HepG2 (cell line): Measurements from ENCODE around the gene UAP1L1. TPM values are rescaled to one million over a fixed set of nuclear protein-coding genes. Genes with fewer than 3 reads are reported as not detected.

Experiments used
- ATAD3A ChIP-seq: sonication (generic); formaldehyde crosslinking; IDR thresholded peaks from 2 replicates; pipeline ENCODE4 v1.4.0; 2020; ENCODE audit warnings: missing genetic modification reagents
- HES4 ChIP-seq: sonication (generic); formaldehyde crosslinking; IDR thresholded peaks from 2 replicates; pipeline ENCODE4 v1.9.0; 2021; ENCODE audit warnings: mild to moderate bottlenecking, missing genetic modification reagents, borderline replicate concordance
- HNRNPL ChIP-seq: fragments of 200-400 bp; formaldehyde crosslinking; IDR thresholded peaks from 2 replicates; pipeline ENCODE4 v1.6.1; 2017; ENCODE audit warnings: mild to moderate bottlenecking, low read depth, low read length
- JUNB ChIP-seq: sonication (generic); formaldehyde crosslinking; IDR thresholded peaks from 2 replicates; pipeline ENCODE4 v1.8.0; 2022; ENCODE audit warnings: missing genetic modification reagents, mild to moderate bottlenecking, borderline replicate concordance
- KDM2A ChIP-seq: sonication (generic); formaldehyde crosslinking; IDR thresholded peaks from 2 replicates; pipeline ENCODE4 v1.4.0; 2020; ENCODE audit warnings: low read depth, missing genetic modification reagents, borderline replicate concordance
- KMT2A ChIP-seq: sonication (generic); formaldehyde crosslinking; IDR thresholded peaks from 2 replicates; pipeline ENCODE4 v1.4.0; 2020; ENCODE audit warnings: missing genetic modification reagents
- NCOA5 ChIP-seq: sonication (generic); formaldehyde crosslinking; IDR thresholded peaks from 2 replicates; pipeline ENCODE4 v1.4.0; 2020; ENCODE audit warnings: missing genetic modification reagents
- NFE2 ChIP-seq: sonication (generic); formaldehyde crosslinking; IDR thresholded peaks from 2 replicates; pipeline ENCODE4 v1.4.0; 2020; ENCODE audit warnings: missing genetic modification reagents
- ONECUT2 ChIP-seq: sonication (generic); formaldehyde crosslinking; IDR thresholded peaks from 2 replicates; pipeline ENCODE4 v1.4.0; 2020; ENCODE audit warnings: missing genetic modification reagents
- PHF8 ChIP-seq: sonication (generic); formaldehyde crosslinking; IDR thresholded peaks from 2 replicates; pipeline ENCODE4 v1.5.0; 2020; ENCODE audit warnings: missing genetic modification reagents
- REL ChIP-seq: sonication (generic); formaldehyde crosslinking; conservative IDR thresholded peaks from 2 replicates; pipeline ENCODE4 v1.8.0; 2022; ENCODE audit warnings: mild to moderate bottlenecking, missing genetic modification reagents, moderate library complexity
- ZIK1 ChIP-seq: sonication (generic); formaldehyde crosslinking; IDR thresholded peaks from 2 replicates; pipeline ENCODE4 v1.5.0; 2020; ENCODE audit warnings: mild to moderate bottlenecking, low read depth, missing genetic modification reagents, borderline replicate concordance
- ZNF34 ChIP-seq: sonication (generic); formaldehyde crosslinking; IDR thresholded peaks from 2 replicates; pipeline ENCODE4 v1.4.0; 2020; ENCODE audit warnings: mild to moderate bottlenecking, missing genetic modification reagents, borderline replicate concordance
- ZNF343 ChIP-seq: sonication (generic); formaldehyde crosslinking; IDR thresholded peaks from 2 replicates; pipeline ENCODE4 v1.4.0; 2020; ENCODE audit warnings: mild to moderate bottlenecking, missing genetic modification reagents
- ZNF713 ChIP-seq: sonication (generic); formaldehyde crosslinking; IDR thresholded peaks from 2 replicates; pipeline ENCODE4 v1.4.0; 2020; ENCODE audit warnings: mild to moderate bottlenecking, missing genetic modification reagents
- ZNF761 ChIP-seq: sonication (generic); formaldehyde crosslinking; conservative IDR thresholded peaks from 2 replicates; pipeline ENCODE4 v1.4.0; 2020; ENCODE audit warnings: mild to moderate bottlenecking, missing genetic modification reagents
- polyA plus RNA-seq, 8 experiments: library from polyadenylated mRNA; depleted of rRNA in 3 of 8; stranded (reverse) in 7 of 8; unstranded in 1 of 8; fragments of >200 nt; fragmentation: Illumina TruSeq in 4 of 8; extraction: Trizol in 4 of 8; gene quantifications; 2 replicates each; pipeline versions ENCODE4 v1.2.1 to v1.2.3, GENCODE V29; 2011 to 2016; ENCODE audit warnings: low read depth in 4 of 8, missing spikeins in 1 of 8, mixed read lengths in 1 of 8; ENCODE audit not compliant: insufficient read depth in 1 of 8
- total RNA-seq, 5 experiments: library from RNA; depleted of rRNA; stranded (reverse); fragments of >200 nt; fragmentation: Illumina TruSeq; extraction: Trizol; gene quantifications; 2 replicates each; pipeline ENCODE4 v1.2.3, GENCODE V29; 2016; ENCODE audit warnings: low read depth in 1 of 5
- TF ChIP-seq, protein P1 (sequence below): sonication (generic); formaldehyde crosslinking; IDR thresholded peaks from 2 replicates; pipeline ENCODE4 v1.5.0; 2020; ENCODE audit warnings: mild to moderate bottlenecking, missing genetic modification reagents
- TF ChIP-seq, protein P2 (sequence below): sonication (generic); formaldehyde crosslinking; IDR thresholded peaks from 2 replicates; pipeline ENCODE4 v1.8.0; 2022; ENCODE audit warnings: missing genetic modification reagents, mild to moderate bottlenecking, borderline replicate concordance
- TF ChIP-seq, protein P3 (sequence below): sonication (generic); formaldehyde crosslinking; IDR thresholded peaks from 2 replicates; pipeline ENCODE4 v1.9.0; 2021; ENCODE audit warnings: mild to moderate bottlenecking, missing genetic modification reagents
- TF ChIP-seq, protein P4 (sequence below): IDR thresholded peaks from 2 replicates; pipeline ENCODE4 v1.6.1; 2016; ENCODE audit warnings: control low read depth

Gene UAP1L1
- total and polyA plus RNA-seq, 2 of the 13 experiments (the other 11 are each of a cell fraction or from before 2014, with no cell fraction given): 5.4 to 6.4 TPM

DNA sequence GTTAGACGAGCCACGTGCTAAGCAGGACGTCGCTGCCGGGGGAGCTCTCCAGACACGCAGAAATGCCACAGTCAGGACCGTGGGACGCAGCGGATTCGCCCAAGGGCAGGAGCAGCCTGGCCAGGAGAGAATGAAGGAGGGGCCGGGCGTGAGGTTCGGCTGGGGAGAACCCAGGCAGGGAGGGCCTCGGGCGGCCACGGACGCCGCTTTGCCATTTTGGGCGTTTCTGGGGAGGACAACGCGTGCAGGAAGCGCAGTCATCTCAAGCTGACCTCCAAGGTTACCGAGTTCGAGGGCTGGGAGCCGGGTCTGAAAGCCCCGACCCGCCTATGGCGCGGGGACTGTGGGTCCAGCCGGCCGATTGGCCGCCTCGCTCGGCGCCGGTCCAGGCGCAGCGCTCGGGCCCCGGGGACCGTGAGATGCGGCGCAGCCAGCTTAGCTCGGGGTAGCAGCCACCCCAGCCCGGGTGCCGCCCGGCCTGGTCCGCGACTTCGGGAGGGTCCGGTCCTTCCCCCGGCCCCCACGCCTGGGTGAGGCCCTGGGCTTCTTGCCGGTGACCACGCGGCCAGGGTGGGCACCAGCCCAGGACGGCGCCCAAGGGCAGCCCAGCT lies 8.7 kb downstream of the UAP1L1 start (continued):
- TF ChIP-seq, protein P1, sequence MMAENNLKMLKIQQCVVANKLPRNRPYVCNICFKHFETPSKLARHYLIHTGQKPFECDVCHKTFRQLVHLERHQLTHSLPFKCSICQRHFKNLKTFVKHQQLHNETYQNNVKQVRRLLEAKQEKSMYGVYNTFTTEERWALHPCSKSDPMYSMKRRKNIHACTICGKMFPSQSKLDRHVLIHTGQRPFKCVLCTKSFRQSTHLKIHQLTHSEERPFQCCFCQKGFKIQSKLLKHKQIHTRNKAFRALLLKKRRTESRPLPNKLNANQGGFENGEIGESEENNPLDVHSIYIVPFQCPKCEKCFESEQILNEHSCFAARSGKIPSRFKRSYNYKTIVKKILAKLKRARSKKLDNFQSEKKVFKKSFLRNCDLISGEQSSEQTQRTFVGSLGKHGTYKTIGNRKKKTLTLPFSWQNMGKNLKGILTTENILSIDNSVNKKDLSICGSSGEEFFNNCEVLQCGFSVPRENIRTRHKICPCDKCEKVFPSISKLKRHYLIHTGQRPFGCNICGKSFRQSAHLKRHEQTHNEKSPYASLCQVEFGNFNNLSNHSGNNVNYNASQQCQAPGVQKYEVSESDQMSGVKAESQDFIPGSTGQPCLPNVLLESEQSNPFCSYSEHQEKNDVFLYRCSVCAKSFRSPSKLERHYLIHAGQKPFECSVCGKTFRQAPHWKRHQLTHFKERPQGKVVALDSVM: peak; percentile 8
- no peak for TF ChIP-seq HNRNPL
- TF ChIP-seq JUNB (CRISPR knock-in tag): no peak
- no peak for TF ChIP-seq ZNF34
- TF ChIP-seq ZIK1 (CRISPR knock-in tag): no peak
- TF ChIP-seq, protein P2, sequence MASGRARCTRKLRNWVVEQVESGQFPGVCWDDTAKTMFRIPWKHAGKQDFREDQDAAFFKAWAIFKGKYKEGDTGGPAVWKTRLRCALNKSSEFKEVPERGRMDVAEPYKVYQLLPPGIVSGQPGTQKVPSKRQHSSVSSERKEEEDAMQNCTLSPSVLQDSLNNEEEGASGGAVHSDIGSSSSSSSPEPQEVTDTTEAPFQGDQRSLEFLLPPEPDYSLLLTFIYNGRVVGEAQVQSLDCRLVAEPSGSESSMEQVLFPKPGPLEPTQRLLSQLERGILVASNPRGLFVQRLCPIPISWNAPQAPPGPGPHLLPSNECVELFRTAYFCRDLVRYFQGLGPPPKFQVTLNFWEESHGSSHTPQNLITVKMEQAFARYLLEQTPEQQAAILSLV (CRISPR knock-in tag): peak; percentile 25; the same call in 1 of the 2 replicates
- TF ChIP-seq PHF8: no peak
- no peak for TF ChIP-seq ONECUT2 (CRISPR knock-in tag)
- 0 out of 2 replicates have a peak, but pooled peaks have one; percentile 27 for TF ChIP-seq ZNF761
- peak; percentile 88 for TF ChIP-seq REL
- no peak for TF ChIP-seq ATAD3A (CRISPR knock-in tag)
- no peak for TF ChIP-seq NCOA5 (CRISPR knock-in tag)
- no peak for TF ChIP-seq KMT2A
- TF ChIP-seq, protein P3, sequence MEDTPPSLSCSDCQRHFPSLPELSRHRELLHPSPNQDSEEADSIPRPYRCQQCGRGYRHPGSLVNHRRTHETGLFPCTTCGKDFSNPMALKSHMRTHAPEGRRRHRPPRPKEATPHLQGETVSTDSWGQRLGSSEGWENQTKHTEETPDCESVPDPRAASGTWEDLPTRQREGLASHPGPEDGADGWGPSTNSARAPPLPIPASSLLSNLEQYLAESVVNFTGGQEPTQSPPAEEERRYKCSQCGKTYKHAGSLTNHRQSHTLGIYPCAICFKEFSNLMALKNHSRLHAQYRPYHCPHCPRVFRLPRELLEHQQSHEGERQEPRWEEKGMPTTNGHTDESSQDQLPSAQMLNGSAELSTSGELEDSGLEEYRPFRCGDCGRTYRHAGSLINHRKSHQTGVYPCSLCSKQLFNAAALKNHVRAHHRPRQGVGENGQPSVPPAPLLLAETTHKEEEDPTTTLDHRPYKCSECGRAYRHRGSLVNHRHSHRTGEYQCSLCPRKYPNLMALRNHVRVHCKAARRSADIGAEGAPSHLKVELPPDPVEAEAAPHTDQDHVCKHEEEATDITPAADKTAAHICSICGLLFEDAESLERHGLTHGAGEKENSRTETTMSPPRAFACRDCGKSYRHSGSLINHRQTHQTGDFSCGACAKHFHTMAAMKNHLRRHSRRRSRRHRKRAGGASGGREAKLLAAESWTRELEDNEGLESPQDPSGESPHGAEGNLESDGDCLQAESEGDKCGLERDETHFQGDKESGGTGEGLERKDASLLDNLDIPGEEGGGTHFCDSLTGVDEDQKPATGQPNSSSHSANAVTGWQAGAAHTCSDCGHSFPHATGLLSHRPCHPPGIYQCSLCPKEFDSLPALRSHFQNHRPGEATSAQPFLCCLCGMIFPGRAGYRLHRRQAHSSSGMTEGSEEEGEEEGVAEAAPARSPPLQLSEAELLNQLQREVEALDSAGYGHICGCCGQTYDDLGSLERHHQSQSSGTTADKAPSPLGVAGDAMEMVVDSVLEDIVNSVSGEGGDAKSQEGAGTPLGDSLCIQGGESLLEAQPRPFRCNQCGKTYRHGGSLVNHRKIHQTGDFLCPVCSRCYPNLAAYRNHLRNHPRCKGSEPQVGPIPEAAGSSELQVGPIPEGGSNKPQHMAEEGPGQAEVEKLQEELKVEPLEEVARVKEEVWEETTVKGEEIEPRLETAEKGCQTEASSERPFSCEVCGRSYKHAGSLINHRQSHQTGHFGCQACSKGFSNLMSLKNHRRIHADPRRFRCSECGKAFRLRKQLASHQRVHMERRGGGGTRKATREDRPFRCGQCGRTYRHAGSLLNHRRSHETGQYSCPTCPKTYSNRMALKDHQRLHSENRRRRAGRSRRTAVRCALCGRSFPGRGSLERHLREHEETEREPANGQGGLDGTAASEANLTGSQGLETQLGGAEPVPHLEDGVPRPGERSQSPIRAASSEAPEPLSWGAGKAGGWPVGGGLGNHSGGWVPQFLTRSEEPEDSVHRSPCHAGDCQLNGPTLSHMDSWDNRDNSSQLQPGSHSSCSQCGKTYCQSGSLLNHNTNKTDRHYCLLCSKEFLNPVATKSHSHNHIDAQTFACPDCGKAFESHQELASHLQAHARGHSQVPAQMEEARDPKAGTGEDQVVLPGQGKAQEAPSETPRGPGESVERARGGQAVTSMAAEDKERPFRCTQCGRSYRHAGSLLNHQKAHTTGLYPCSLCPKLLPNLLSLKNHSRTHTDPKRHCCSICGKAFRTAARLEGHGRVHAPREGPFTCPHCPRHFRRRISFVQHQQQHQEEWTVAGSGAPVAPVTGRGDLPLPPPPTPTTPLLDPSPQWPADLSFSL (CRISPR knock-in tag): no peak; the same call in 1 of the 2 replicates
- TF ChIP-seq ZNF343 (CRISPR knock-in tag): peak; percentile 39; the same call in 1 of the 2 replicates
- no peak for TF ChIP-seq KDM2A (CRISPR knock-in tag)
- no peak for TF ChIP-seq ZNF713 (CRISPR knock-in tag)
- TF ChIP-seq HES4: no peak
- no peak for TF ChIP-seq NFE2 (CRISPR knock-in tag)
- TF ChIP-seq, protein P4, sequence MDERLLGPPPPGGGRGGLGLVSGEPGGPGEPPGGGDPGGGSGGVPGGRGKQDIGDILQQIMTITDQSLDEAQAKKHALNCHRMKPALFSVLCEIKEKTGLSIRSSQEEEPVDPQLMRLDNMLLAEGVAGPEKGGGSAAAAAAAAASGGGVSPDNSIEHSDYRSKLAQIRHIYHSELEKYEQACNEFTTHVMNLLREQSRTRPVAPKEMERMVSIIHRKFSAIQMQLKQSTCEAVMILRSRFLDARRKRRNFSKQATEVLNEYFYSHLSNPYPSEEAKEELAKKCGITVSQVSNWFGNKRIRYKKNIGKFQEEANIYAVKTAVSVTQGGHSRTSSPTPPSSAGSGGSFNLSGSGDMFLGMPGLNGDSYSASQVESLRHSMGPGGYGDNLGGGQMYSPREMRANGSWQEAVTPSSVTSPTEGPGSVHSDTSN (CRISPR knock-in tag): no peak
